Gastrocnemius medialis (tissue), 4 donors: Measurements from ENCODE around the gene B3GNT7. TPM values are rescaled to one million over a fixed set of nuclear protein-coding genes. Genes with fewer than 3 reads are reported as not detected.

Experiments used
- ATAC-seq, 2 donors: fragments of 150-250 bp; one replicate each; pipeline ENCODE4 v1.9.1; 2016
- DNase-seq, 2 donors: peaks; one replicate each; pipeline ENCODE4 v3.0.0-alpha.2; 2019
- H3K27ac ChIP-seq, 4 donors: fragments of 200-600 bp; sonication (generic); 1 replicate in 1 of 4; 2 replicates in 3 of 4; pipeline ENCODE4 v1.5.1; 2016 to 2018; ENCODE audit warnings: mild to moderate bottlenecking in 2 of 4, moderate library complexity in 1 of 4
- H3K27me3 ChIP-seq, 3 donors: fragments of 200-600 bp; sonication (generic) in 2 of 3; 1 replicate in 1 of 3; 2 replicates in 2 of 3; pipeline versions ENCODE4 v1.5.1 to v1.6.0; 2016 to 2019; ENCODE audit warnings: mild to moderate bottlenecking in 1 of 3, moderate library complexity in 1 of 3
- H3K36me3 ChIP-seq, 2 donors: fragments of 200-600 bp; sonication (generic) in 1 of 2; one replicate each; pipeline ENCODE4 v1.5.1; 2017 to 2018
- H3K4me1 ChIP-seq, 2 donors: fragments of 200-600 bp; sonication (generic) in 1 of 2; one replicate each; pipeline ENCODE4 v1.5.1; 2016 to 2017; ENCODE audit warnings: mild to moderate bottlenecking in 2 of 2
- H3K4me3 ChIP-seq, 4 donors: fragments of 200-600 bp; sonication (generic) in 3 of 4; 1 replicate in 1 of 4; 2 replicates in 3 of 4; pipeline ENCODE4 v1.5.1; 2016 to 2019; ENCODE audit warnings: mild to moderate bottlenecking in 2 of 4
- H3K9me3 ChIP-seq, 3 donors: fragments of 200-600 bp; sonication (generic) in 2 of 3; 1 replicate in 1 of 3; 2 replicates in 2 of 3; pipeline ENCODE4 v1.5.1; 2016 to 2019
- POLR2A ChIP-seq, 2 donors: fragments of 450-650 bp; IDR thresholded peaks; one replicate each; pipeline ENCODE4 v1.6.1; 2017; ENCODE audit warnings: antibody characterized with exemption in 2 of 2, mild to moderate bottlenecking in 2 of 2, moderate library complexity in 2 of 2
- in situ Hi-C, 4 donors: fragments of 200-750 bp; cut with MboI; loops; one replicate each; pipeline versions ENCODE4 v1.15.0 to v1.8.0; 2017; ENCODE audit warnings: low sequenced_read_pairs in 4 of 4
- intact Hi-C: fragments of 100-400 bp; cut with DNase I; formaldehyde crosslinking; loops from one replicate; pipeline ENCODE4 v1.15.1; 2023; ENCODE audit warnings: low total_unique reads
- total RNA-seq, 4 donors: library from RNA; depleted of rRNA; stranded (reverse); fragments of >200 nt; gene quantifications; one replicate each; pipeline versions ENCODE4 v1.1.0 to v1.2.3, GENCODE V29; 2016
- TF ChIP-seq, protein P1 (sequence below), 5 experiments: fragments of 450-650 bp in 3 of 5; fragments of 200-600 bp in 2 of 5; sonication (generic) in 2 of 5; IDR thresholded peaks in 4 of 5; conservative IDR thresholded peaks in 1 of 5; 1 replicate in 4 of 5; 2 replicates in 1 of 5; pipeline ENCODE4 v1.5.1; 2016 to 2019; ENCODE audit warnings: antibody characterized with exemption in 5 of 5, mild to moderate bottlenecking in 3 of 5, moderate library complexity in 3 of 5

Gene B3GNT7
- total RNA-seq, 4 donors from 2014 or later: 0.10 to 0.60 (median 0.44) TPM

DNA sequence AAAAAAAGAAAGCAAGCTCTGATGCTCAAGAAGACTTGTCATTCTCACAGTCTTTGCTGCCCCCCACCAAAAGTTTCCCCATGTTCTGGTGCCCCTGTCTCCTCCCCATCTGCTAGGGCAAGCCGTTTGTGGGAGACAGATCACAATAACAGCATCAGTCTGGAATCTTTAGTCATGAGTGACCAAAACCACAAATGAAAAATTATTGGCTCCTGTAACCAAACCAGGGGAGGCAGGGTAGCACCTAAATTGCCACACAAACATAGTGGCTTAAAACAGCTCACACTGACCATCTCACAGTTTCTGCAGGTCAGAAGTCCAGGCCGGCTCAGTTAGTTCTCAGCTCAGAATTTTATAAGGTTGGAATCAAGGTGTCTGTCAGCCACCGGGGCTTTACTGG, 9.1 kb upstream of the B3GNT7 start:
- no peak for TF ChIP-seq POLR2A (IDR thresholded peaks at IDR 0.05)
- TF ChIP-seq, protein P1, sequence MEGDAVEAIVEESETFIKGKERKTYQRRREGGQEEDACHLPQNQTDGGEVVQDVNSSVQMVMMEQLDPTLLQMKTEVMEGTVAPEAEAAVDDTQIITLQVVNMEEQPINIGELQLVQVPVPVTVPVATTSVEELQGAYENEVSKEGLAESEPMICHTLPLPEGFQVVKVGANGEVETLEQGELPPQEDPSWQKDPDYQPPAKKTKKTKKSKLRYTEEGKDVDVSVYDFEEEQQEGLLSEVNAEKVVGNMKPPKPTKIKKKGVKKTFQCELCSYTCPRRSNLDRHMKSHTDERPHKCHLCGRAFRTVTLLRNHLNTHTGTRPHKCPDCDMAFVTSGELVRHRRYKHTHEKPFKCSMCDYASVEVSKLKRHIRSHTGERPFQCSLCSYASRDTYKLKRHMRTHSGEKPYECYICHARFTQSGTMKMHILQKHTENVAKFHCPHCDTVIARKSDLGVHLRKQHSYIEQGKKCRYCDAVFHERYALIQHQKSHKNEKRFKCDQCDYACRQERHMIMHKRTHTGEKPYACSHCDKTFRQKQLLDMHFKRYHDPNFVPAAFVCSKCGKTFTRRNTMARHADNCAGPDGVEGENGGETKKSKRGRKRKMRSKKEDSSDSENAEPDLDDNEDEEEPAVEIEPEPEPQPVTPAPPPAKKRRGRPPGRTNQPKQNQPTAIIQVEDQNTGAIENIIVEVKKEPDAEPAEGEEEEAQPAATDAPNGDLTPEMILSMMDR (IDR thresholded peaks at IDR 0.05 in 4 of 5, conservative IDR thresholded peaks at IDR 0.05 in 1 of 5): no peak
- no peaks in the 10 kb centered on the region for H3K27me3 ChIP-seq

GRCh38 chr2:231387904-231388724, 7.4 kb upstream of the B3GNT7 start:
- DNase-seq (peak in 1 of 2 donors; percentile 13), ATAC-seq (peak in 1 of 2 donors; percentile 36)
- Histone ChIP-seq H3K36me3 (no peaks in the 10 kb centered on the region), H3K27me3 (no peaks in the 10 kb centered on the region), H3K27ac (no peak overlapping the region), H3K9me3 (no peaks in the 10 kb centered on the region), H3K4me3 (no peak overlapping the region), H3K4me1 (no peaks in the 10 kb centered on the region)
- no peak for TF ChIP-seq POLR2A (IDR thresholded peaks at IDR 0.05)
- TF ChIP-seq, protein P1 (IDR thresholded peaks at IDR 0.05 in 4 of 5, conservative IDR thresholded peaks at IDR 0.05 in 1 of 5): no peak
- intact Hi-C loops (no loop called here), in situ Hi-C loops (no loop called here)

More for the DNA sequence above, 9.1 kb upstream of the B3GNT7 start:
- Histone ChIP-seq H3K9me3 (no peaks in the 10 kb centered on the region), H3K4me3 (no peak overlapping the region), H3K36me3 (no peaks in the 10 kb centered on the region), H3K4me1 (no peaks in the 10 kb centered on the region), H3K27ac (no peak overlapping the region)
- no peak for DNase-seq
- in situ Hi-C loops: no loop called here
- intact Hi-C loops: no loop called here
- ATAC-seq: no peak

- ATAC-seq (no peak), DNase-seq (no peak)
- Histone ChIP-seq H3K27me3 (no peaks in the 10 kb centered on the region), H3K36me3 (no peaks in the 10 kb centered on the region), H3K4me3 (no peak overlapping the region), H3K4me1 (no peaks in the 10 kb centered on the region), H3K27ac (no peak overlapping the region), H3K9me3 (no peaks in the 10 kb centered on the region)
- in situ Hi-C loops: no loop called here
- intact Hi-C loops: no loop called here
- TF ChIP-seq POLR2A (IDR thresholded peaks at IDR 0.05): no peak
- TF ChIP-seq, protein P1 (IDR thresholded peaks at IDR 0.05 in 4 of 5, conservative IDR thresholded peaks at IDR 0.05 in 1 of 5): no peak
These were observed 6.7 kb upstream of the B3GNT7 start for GRCh38 chr2:231388725-231389346.

- Histone ChIP-seq H3K27me3 (peaks cover 8 to 11% (median 9%) of the 10 kb centered on the region in 3 donors), H3K9me3 (no peaks in the 10 kb centered on the region), H3K36me3 (no peaks in the 10 kb centered on the region), H3K27ac (no peak overlapping the region), H3K4me3 (no peak overlapping the region), H3K4me1 (no peaks in the 10 kb centered on the region)
- ATAC-seq: no peak
- DNase-seq: no peak
- intact Hi-C loops (no loop called here), in situ Hi-C loops (no loop called here)
- TF ChIP-seq, protein P1 (IDR thresholded peaks at IDR 0.05 in 4 of 5, conservative IDR thresholded peaks at IDR 0.05 in 1 of 5): no peak
- TF ChIP-seq POLR2A (IDR thresholded peaks at IDR 0.05): no peak
These were observed 4.8 kb upstream of the B3GNT7 start for GRCh38 chr2:231390667-231391066.
